ENCODE results near the gene ADGRB3. TPM values are rescaled to one million over a fixed set of nuclear protein-coding genes. Genes with fewer than 3 reads are reported as not detected.

The ADGRB3 gene
- total and polyA plus RNA-seq, 10 donors: 0.09 to 4.1 (median 1.1) TPM

DNA sequence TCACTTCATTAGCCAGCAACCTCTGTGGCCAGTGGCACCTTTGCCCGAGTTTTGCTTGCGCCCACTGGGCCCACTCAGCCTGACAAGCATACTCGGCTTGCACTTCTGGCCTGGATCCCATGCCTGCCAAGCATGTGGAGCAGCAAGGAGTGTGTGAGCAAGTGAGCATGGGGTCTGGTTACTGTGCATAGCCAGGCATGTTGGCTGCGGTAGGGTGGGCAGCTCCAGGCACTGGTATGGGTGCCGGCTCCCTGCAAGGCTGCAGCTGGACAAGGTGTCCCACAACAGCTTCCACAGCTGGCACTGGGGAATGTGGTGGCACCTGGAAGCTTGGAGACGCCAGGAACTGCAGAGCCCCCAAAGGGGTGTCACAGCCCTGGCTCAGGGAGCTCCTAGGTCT lies 510.0 kb downstream of the ADGRB3 start:
- Histone ChIP-seq H3K36me3 (no peaks in the 10 kb centered on the region), H3K4me1 (no peaks in the 10 kb centered on the region), H3K27ac (no peak overlapping the region), H3K9me3 (peaks cover 0 to 22% (median 6%) of the 10 kb centered on the region in 8 donors), H3K4me3 (no peak overlapping the region), H3K27me3 (replicated peaks in 1 of 7) (no peaks in the 10 kb centered on the region)
- WGBS, 5 donors: 73 to 88% (median 81%) methylated on average over 5 to 6 of the region's 6 CpGs
- TF ChIP-seq POLR2AphosphoS5 (IDR thresholded peaks at IDR 0.05) (no peak), POLR2A (IDR thresholded peaks at IDR 0.05) (no peak)
- TF ChIP-seq, protein P1, sequence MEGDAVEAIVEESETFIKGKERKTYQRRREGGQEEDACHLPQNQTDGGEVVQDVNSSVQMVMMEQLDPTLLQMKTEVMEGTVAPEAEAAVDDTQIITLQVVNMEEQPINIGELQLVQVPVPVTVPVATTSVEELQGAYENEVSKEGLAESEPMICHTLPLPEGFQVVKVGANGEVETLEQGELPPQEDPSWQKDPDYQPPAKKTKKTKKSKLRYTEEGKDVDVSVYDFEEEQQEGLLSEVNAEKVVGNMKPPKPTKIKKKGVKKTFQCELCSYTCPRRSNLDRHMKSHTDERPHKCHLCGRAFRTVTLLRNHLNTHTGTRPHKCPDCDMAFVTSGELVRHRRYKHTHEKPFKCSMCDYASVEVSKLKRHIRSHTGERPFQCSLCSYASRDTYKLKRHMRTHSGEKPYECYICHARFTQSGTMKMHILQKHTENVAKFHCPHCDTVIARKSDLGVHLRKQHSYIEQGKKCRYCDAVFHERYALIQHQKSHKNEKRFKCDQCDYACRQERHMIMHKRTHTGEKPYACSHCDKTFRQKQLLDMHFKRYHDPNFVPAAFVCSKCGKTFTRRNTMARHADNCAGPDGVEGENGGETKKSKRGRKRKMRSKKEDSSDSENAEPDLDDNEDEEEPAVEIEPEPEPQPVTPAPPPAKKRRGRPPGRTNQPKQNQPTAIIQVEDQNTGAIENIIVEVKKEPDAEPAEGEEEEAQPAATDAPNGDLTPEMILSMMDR (IDR thresholded peaks at IDR 0.05 in 8 of 11, conservative IDR thresholded peaks at IDR 0.05 in 3 of 11): no peak
- no peak for DNase-seq
- intact Hi-C loops (cut with DNase I; ENCODE audit: low total_unique reads): no loop called here

DNA sequence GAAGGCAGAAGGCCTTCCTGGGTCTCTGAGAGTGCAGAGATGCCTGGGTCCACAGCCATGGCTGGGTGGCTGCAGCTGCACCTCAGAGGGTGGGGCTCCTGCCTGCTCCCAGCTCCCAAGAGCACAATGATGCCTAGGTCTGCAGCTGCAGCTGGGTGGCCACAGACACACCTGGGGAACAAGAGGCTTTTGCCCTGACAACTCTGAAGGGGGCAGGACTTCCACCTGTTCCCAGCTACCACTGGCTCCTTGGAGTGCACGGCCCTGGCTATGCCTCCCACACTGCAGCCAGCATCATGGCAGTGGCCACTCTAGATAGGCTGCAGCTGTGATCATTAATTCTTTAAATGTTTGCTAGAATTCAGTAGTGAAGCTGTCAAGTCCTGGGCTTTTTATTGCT lies 511.3 kb downstream of the ADGRB3 start:
- TF ChIP-seq POLR2A (IDR thresholded peaks at IDR 0.05) (no peak), POLR2AphosphoS5 (IDR thresholded peaks at IDR 0.05) (no peak)
- TF ChIP-seq, protein P1 (IDR thresholded peaks at IDR 0.05 in 8 of 11, conservative IDR thresholded peaks at IDR 0.05 in 3 of 11): no peak
- Histone ChIP-seq H3K4me3 (no peak overlapping the region), H3K9me3 (peaks cover 0 to 29% (median 6%) of the 10 kb centered on the region in 8 donors), H3K36me3 (no peaks in the 10 kb centered on the region), H3K27ac (no peak overlapping the region), H3K27me3 (replicated peaks in 1 of 7) (no peaks in the 10 kb centered on the region), H3K4me1 (no peaks in the 10 kb centered on the region)
- WGBS, 5 donors: 50 to 94% (median 76%) methylated on average over 1 of the region's 1 CpG
- intact Hi-C loops (cut with DNase I; ENCODE audit: low total_unique reads): no loop called here
- DNase-seq: no peak

DNA sequence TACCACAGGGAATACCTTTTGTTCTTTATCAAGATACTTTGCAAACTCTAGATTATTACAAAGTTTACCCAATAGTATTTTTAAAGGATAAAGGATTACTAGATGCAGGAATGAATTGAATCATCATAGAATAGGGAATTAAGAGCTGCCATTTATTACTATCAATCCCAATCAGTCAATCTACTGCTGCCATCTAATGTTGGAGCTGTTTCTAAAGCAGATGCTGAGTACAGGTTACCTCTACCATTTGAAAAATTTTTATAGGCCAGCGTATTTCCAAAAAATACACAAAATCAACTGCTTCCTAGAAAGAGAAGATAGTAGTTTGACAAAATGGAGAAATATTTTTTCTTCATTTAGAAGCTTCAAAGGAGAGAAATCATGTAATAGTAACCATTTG lies 520.4 kb downstream of the ADGRB3 start:
- intact Hi-C loops (cut with DNase I; ENCODE audit: low total_unique reads): no loop called here
- no peaks in the 10 kb centered on the region for H3K4me1 ChIP-seq
- WGBS, 5 donors: 73 to 94% (median 81%) methylated on average over 1 of the region's 1 CpG
- DNase-seq: no peak
- H3K27me3 ChIP-seq (replicated peaks in 1 of 7): no peaks in the 10 kb centered on the region
- no peak overlapping the region for H3K27ac ChIP-seq
- TF ChIP-seq POLR2A (IDR thresholded peaks at IDR 0.05): no peak
- TF ChIP-seq POLR2AphosphoS5 (IDR thresholded peaks at IDR 0.05): no peak
- TF ChIP-seq, protein P1 (IDR thresholded peaks at IDR 0.05 in 8 of 11, conservative IDR thresholded peaks at IDR 0.05 in 3 of 11): no peak
- H3K4me3 ChIP-seq: no peak overlapping the region
- no peaks in the 10 kb centered on the region for H3K36me3 ChIP-seq
- peaks cover 0 to 7% (median 0%) of the 10 kb centered on the region in 8 donors for H3K9me3 ChIP-seq

DNA sequence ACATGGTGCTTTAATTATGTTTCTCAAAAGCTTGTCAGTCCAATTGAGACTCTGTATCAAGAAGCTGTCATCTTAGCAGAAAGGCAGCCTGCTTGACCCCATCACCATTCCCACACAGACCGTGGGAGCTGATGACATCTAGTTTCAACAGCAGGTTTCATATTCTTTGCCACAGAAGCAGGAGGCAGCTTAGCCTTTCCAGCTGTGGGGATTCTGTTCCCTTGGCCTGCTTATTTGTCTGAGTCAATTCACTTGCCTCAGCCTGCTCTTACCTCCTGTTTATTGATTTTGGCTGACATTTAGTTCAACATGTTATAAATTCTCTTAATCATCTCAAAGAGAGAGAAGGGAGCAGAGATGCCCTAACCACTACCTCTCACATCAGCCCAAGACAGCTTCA lies 527.7 kb downstream of the ADGRB3 start:
- no peak for TF ChIP-seq POLR2A (IDR thresholded peaks at IDR 0.05)
- no peak for TF ChIP-seq POLR2AphosphoS5 (IDR thresholded peaks at IDR 0.05)
- TF ChIP-seq, protein P1 (IDR thresholded peaks at IDR 0.05 in 8 of 11, conservative IDR thresholded peaks at IDR 0.05 in 3 of 11): no peak
- no peak overlapping the region for H3K27ac ChIP-seq
- H3K36me3 ChIP-seq: no peaks in the 10 kb centered on the region
- no peaks in the 10 kb centered on the region for H3K4me1 ChIP-seq
- H3K9me3 ChIP-seq: no peaks in the 10 kb centered on the region
- intact Hi-C loops (cut with DNase I; ENCODE audit: low total_unique reads): no loop called here
- H3K4me3 ChIP-seq: no peak overlapping the region
- 44 to 69% (median 56%) methylated on average over 1 of the region's 1 CpG for WGBS, 5 donors
- H3K27me3 ChIP-seq (replicated peaks in 1 of 7): no peaks in the 10 kb centered on the region
- no peak for DNase-seq

Measured in spleen (tissue), 11 donors.